NCI-H1436 treated with DMSO at 0.1 percent for 48 hours (cell line): ENCODE results near the gene SLC5A10.
"Not testable (repeated sequence)": the region's sequence is repeated elsewhere in the genome, so short reads cannot be mapped to it uniquely, and the experiment has no call there.

ENCODE experiments used
- DNase-seq: peaks from one replicate; lab custom pipeline; 2025; lab: John Stamatoyannopoulos, UW

The SLC5A10 gene

DNA sequence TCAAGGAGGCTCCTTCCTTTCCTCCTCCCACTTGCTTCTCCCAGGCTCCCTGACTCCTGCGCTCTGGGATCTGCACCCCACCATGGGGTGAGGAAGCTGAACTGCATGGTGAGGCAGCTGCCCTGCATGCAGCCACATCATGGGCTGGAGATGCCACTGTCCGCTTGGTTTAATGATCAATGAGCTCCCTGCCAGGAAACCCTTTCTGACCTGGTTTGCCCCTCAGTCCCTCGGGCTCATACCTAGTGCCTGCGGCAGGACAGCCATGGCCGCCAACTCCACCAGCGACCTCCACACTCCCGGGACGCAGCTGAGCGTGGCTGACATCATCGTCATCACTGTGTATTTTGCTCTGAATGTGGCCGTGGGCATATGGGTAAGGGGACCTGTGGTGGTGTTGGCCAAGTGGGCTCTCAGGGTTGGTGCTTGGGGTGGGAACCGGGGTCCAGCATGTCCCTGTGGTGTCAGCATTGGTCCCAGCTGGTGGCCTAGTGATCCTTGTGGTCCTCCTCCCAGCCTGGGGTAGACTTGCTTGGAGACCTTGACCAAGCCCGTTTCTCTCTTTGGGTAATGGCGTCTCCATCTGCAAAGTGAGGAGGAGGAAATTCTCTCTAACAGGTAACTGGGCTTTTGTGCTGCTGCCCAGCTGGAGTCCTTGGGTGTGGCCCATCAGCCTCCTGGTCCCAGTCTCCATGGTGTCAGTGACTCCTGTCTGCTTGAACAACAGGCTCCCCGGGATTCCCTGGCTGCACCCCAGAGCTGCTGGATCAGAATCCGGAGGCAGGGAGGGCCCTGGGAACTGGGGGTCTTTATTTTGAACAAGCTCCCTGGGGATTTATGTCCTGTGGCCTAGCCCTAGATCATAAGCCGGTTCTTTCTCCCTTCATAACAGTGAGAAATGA lies at the start of gene SLC5A10:
Gene SLC5A10, plus strand, starts transcription at position 225 of the 902 bp plus-strand sequence. Its CDS starts 41 bp downstream, at position 266.
- no peak for DNase-seq

DNA sequence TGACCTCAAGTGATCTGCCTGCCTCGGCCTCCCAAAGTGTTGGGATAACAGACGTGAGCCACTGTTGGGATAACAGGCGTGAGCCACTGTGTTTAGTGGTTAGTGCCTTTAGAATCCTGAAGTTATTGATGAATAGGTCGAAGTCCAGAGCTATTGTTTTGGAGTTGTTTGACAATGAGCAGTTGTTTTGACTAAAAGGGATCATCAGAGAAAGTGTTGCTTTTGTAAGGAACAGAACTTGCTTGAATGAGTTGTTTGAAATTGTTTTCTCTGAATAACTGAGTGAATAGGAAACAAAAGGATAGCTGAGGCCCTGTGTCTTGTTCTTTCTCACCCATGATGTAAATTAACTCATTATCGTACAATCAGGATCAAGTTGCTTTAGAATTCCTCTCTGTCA lies 47.5 kb upstream of the SLC5A10 start:
- DNase-seq: no peak

DNA sequence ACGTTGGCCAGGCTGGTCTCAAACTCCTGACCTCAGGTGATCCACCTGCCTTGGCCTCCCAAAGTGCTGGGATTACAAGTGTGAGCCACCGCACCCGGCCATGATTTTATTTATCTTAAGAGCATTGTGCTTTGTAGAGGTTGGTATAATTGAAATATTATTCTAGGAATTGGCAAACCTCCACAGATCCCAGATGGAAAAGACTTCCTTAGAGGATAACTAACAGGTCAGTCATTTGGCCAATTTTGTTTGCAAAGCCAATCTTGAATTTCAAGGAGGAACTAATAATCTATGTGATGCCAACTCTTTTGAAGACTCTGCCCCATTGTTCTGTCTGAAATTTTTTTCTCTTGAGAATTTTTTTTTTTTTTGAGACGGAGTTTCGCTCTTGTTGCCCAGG lies 46.7 kb upstream of the SLC5A10 start:
- no peak for DNase-seq

DNA sequence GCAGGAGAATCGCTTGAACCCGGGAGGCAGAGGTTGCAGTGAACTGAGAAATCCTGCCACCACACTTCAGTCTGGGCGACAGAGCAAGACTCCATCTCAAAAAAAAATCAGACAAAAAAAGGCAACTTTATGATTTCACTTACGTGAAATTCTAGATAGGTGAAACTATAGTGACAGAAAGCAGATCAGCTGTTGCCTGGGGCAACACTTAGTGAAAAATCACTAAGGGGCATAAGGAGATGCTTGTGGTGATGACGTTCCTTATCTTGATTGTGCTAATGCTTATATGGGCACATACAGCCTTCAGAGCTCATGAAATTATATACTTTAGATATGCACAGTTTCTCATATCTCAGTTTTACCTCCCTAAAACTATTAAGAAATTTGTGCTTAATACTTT lies 41.6 kb upstream of the SLC5A10 start:
- DNase-seq: no peak

DNA sequence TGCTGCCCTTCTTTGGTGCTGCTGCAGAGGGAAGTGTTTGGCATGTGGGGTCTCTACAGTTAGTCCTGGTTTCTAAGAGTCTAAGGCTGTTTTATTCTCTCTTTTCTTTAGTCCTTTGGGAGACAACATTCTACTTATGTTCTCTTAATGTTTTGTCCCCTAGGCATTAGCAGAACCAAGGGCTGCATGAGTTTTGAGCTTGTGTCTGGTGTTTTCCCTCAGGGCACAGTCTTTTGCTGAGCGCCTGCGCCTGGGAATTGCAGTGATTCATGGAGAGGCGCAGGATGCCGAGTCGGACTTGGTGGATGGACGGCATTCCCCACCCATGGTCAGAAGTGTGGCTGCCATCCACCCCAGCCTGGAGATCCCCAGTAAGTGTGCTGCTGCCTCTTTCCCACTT lies 41.1 kb upstream of the SLC5A10 start:
- DNase-seq: no peak

DNA sequence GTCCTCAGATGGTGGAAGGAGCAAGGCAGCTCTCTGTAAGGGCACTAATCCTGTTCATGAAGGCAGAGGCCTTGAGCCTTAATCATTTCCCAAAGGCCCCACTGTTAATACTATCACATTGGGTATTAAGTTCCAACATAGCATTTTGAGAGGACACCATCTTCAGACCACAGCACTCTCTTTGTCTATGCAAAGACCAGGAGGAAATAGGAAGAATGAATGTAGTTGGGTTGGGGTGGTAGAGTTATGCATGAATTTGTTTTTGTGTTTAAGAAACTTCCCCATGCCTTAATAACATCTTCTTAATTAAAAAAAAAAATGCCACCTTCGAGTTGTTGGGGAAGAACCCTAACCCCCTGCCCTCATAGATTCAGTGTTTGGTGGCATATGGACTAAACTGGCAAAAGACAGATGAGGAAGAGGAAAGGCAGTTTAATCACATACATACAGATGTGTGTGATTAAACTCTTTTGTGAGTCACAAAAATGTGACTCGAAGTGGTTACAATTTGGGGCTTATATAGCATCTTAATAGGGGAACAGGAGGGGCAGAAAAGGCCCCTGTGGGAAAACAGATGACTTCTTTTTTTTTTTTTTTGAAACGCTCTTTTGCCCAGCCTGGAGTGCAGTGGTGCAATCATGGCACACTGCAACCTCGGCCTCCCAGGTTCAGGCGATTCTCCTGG lies 35.0 kb upstream of the SLC5A10 start:
- DNase-seq: no peak

DNA sequence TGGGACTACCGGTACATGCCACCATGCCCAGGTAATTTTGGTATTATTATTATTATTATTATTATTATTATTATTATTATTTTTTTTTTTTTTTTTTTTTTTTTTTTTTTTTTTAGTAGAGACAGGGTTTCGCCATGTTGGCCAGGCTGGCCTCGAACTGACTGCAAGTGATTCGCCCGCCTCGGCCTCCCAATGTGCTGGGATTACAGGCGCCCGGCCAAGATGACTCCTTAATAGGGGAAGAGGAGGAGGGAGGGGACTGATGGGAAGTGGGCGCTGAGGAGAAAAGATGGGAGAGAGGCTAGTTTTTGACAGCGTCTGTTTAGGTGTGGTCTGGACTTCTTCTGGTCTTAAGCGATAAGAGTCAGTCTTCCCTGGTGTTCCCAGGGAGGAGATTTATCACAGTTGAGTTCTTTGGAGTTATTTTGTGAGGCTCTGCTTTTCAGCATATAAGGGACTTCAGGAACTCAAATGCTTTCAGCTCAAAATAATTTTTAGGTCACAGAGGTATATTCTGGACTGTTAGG lies 34.4 kb upstream of the SLC5A10 start:
- no peak for DNase-seq

DNA sequence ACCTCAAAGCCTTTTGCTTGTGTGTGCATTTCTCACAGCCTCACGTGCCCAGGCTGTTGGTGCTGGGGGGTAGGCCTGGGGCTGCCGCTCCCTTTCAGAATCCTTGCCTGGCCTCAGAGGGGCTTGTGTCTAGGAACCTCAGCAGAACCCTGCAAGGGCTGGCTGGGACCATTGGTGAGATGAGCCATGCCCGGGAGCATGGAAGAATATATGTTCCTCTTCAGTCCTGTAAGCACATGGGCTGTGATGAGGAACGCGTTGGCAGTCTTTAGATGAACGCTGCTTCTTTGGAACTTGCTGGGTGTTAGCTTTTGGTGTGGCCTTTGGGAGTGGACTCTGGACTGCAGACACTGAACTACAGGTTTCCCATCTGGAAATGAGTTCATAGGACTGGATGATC lies 32.0 kb upstream of the SLC5A10 start:
- DNase-seq: no peak

DNA sequence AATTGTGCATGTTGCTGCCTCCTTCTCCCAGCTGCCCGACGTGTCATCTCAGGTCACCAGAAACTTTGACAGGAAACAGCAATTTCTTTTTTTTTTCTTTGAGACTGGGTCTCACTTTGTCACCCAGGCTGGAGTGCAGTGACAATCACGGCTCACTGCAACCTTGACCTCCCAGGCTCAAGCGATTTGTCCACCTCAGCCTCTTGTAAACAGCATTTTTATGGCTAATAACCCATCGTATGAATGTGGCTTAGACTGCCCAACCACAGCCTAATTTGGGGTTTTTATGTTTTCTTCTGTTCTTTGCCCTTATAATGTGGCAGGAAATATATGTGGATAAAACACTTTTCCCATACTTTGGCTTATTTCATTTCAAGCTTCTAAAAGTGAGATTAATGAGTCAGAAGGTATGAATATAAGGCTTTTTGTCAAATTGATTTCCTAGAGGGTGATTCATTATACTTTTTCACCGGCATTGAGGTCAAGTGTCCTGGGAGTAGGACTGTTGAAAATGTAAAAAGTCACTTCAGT lies 31.0 kb upstream of the SLC5A10 start:
- DNase-seq: no peak

DNA sequence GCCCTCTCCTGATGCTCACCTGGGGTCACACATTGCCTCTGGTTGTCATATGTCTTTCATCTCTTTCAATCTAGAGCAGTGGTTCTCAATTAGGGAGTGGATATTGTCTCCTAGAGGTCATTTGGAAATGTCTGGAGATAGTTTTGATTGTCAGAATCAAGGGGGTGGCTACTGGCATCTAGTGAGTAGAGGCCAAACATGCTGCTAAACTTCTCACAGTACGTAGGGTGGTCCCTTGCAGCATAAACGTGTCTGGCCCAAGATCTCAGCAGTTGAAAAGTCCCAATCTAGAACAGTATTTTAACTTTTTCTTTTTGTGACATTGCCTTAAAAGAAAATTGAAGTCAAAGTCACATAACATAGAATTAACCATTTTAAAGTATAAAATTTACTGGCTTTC lies 30.5 kb upstream of the SLC5A10 start:
- DNase-seq: no peak

DNA sequence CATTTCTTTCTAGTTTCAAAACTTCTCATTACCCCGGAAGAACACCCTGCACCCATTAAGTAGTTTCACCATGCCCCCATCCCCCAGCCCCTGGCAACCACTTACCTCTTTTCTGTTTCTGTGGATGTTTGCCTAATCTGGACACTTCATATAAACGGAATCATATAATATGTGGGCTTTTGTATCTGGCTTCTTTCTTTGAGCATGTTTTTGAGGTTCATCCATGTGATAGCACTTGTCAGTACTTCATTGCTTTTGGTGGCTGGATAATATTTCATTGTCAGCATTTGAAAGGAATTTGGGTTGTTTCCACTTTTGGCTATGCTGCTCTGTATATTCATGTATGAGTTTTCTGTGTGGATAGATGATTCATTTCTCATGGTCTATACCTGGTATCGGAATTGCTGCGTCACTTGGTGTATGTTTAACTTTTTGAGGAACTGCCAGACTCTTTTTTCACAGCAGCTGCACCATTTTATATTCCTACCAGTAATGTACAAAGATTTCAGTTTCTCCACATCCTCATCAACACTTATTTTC lies 30.0 kb upstream of the SLC5A10 start:
- no peak for DNase-seq

DNA sequence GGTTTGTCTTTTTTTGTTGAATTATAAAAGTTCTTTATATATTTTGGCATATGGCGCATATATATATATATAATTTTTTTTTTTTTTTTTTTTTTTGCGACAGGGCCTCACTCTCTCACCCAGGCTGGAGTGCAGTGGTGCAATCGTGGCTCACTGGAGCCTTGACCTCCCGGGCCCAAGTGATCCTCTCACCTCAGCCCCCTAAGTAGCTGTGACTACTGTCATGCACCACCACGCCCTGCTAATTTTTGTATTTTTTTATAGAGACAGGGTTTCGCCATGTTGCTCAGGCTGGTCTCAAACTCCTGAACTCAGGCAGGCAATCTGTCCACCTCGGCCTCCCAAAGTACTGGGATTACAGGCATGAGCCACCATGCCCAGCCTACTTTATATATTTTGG lies 29.4 kb upstream of the SLC5A10 start:
- not testable (repeated sequence) for DNase-seq

DNA sequence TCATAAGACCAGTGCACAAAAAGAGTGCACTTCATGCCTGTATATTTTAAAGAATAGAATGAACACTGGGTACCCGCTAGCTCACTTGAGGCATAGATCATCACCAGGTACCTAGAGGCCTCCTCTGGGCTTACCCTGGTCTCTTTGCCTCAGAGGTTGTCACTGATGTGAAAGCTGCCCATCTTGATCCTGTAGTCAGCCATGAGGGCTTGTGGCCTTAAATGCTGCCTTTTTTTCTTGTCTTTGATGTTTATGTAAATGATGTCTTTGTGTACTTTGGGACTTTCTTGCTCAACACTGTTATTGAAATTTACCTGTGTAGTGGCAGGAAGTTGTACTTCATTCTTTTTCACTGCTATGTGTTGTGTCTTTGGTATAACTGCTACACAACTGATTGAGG lies 26.8 kb upstream of the SLC5A10 start:
- DNase-seq: no peak

DNA sequence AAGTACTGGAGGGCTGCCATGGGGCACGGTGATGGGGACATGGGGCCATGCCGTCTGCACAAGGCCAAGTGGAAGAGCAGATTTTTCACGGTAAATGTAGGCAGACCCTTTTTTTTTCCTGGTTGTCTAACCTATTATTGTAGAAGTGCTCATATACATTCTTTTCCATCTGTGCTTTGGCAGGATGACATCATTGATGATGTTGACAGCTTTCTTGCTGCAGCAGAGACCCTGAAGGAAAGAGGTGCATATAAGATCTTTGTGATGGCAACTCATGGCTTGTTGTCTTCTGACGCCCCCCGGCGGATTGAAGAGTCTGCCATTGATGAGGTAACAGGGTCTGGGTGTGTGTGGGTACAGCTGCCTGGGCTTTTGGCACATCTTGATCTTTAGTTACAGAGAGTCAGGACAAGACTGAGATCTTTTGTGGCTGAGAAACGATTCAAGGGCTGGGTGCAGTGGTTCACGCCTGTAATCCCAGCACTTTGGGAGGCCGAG lies 23.3 kb upstream of the SLC5A10 start:
- DNase-seq: no peak

DNA sequence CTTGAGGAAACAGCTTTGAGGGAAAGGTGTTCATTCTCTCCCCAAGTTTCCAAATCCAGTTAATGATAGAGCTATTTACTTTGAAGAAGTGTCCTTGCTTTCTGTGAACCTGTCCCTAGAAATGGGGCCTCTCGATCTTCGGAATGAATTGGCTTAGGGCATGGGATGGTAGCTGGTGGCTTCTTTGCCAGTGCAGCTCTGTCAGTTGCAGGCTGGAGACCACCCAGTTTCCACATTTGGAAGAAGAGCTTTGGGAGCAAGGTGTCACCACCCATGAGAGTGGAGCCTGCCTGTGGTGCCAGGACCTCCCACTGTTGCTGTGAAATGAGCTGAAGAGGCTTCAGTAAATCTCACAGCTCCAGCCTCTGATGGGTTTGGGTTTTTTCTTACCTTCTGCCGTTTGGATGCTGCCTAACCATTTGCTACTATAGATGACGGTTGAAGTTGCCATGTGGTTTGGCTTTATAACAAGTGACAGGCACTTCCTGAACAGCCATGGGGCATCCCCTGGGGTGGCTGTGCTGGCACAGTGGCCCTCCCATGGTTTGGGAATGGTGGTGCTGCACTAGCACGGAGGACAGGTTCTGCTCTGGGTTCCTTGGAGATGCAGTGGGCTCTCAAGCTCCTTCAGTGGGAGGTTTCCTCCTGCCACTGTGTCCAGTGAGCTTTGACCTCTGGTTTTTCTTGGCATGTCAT lies 19.5 kb upstream of the SLC5A10 start:
- DNase-seq: no peak

DNA sequence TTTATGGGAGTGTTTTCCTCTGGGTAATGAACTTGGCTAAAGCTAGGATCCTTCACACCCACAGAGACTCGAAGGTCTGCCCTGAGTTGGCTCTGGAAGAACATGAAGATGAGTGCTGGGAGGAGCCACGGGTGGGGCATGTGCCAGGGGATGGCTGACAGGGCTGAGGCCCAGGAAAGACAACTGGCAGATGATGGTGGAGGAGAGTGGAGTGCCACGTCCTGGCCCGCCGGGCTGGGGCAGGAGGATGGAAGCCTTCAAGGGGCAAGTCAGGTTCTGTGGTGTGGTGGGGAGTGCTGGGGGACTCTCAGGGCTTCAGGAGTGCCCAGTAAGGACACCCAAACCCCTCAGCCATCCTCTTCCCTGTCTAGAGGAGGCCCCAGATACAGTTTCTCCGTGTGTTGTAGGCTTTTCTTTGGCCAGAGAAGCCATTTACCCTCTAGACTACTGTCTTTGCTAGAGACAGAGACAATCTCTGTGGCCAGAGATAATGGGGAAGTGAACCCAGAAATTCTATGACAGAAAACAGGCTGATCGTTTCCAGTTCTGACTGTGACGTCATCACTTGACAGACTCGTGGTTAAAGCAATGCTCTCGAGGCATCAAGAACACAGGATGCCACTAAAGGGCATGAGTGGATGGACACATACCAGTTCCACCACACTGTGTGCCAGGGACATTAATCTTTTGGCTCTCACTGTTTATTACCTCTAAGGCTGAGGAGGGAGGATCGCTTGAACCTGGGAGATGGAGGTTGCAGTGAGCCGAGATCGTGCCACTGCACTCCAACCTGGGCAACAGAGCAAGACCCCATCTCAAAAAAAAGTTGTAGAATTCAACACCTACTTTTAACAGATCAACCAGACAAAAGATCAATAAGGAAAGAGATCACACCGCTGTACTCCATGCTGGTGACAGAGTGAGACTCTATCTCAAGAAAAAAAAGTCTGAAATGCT lies 18.6 kb upstream of the SLC5A10 start:
- no peak for DNase-seq

DNA sequence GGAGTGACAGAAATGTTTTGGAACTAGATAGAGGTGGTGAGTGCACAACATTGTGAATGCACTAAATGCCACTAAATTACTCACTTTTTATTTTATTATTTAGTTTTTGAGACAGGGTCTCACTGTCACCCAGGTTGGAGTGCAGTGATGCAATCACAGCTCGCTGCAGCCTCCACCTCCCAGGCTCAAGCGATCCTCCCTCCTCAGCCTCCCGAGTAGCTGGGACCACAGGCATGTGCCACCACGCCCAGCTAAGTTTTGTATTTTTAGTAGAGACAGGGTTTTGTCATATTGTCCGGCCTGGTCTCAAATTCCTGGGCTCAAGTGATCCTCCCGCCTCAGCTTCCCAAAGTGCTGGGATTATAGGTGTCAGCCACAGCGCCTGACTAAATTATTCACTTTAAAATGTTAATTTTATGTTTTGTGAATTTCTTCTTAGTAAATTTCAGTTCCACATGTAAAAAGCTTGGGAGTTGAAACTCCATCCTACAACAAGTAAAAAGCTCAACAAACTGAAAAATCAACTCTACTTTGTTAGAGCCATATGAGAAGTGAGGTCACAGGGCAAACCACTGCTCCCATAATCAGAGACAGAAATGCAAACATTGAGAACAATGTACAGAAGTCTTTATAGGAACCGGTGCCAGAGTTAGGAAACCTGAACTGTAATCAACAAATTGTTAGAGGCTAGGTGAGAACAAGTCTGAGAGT lies 13.8 kb upstream of the SLC5A10 start:
- no peak for DNase-seq

DNA sequence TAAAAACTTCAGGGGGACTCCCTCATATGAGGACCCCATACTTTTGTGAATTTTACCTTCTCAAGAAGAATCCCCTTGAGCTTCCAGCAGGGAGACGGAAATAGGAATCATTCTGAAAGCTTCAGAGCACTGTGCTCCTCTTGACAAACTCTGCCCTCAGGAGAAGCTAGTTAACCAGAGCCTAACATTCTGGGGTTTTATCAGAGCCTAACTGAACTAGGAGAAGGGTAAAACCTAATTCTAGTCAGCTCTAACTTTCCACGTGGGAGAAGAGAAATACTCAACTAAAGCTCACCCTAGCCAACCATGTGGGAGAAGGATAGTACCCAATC lies 13.3 kb upstream of the SLC5A10 start:
- no peak for DNase-seq

DNA sequence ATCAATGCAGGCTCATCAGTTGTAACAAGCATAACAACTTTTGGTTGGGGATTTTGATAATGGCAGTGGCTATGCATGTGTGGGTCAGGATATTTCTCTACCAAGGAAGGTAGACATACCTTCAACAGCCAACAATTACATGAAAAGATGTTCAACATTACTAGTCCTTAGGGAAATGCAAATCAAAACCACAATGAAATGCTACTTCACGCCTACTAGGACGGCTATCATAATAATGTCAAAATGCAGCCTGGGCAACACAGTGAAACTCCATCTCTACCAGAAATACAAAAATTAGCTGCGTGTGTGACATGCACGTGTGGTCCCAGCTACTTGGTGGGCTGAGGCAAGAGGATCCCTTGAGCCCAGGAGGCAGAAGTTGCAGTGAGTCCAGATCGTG lies 7.3 kb upstream of the SLC5A10 start:
- no peak for DNase-seq

DNA sequence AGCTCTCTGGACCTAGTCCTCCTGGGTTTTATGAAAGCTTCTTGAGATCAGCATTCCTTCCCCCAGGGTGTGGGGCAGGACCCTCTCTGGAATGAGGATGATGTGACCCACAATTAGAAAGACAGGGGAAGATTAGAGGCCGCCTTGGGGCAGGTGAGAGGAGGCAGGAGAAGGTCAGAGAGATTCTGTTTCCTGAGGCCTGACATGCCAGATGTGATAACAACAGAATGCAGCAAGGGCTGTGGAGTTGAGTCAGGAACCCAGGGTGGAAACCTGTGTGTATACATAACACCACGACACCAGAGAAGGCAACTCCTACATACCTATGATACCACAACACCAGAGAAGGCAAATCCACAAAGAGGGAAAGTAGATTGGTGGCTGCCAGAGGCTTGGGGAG lies 5.4 kb upstream of the SLC5A10 start:
- no peak for DNase-seq
